PC-3 (cell line): Measurements from ENCODE around the gene PRPH.

ENCODE experiments used
- CTCF ChIP-seq: fragments of 300-600 bp; sonication (generic); conservative IDR thresholded peaks from 2 replicates; pipeline ENCODE4 v1.5.1; 2017; ENCODE audit warnings: antibody characterized with exemption, low read depth, mild to moderate bottlenecking, low read length
- EZH2 ChIP-seq: fragments of 300-600 bp; sonication (generic); IDR thresholded peaks from one replicate; pipeline ENCODE4 v1.6.1; 2017; ENCODE audit warnings: antibody characterized with exemption, mild to moderate bottlenecking, low read length; ENCODE audit not compliant: unreplicated experiment
- EZH2phosphoT487 ChIP-seq: fragments of 300-600 bp; sonication (generic); IDR thresholded peaks from 2 replicates; pipeline ENCODE4 v1.6.1; 2018; ENCODE audit warnings: mild to moderate bottlenecking, antibody characterized with exemption, low read length, borderline replicate concordance

- no peak for TF ChIP-seq CTCF
- TF ChIP-seq EZH2: no peak
- TF ChIP-seq EZH2phosphoT487: no peak
These were observed 46.2 kb downstream of the PRPH start for GRCh38 chr12:49340971-49341776.
